H1 (cell line): ENCODE results near the gene PLCH2. TPM values are rescaled to one million over a fixed set of nuclear protein-coding genes. Genes with fewer than 3 reads are reported as not detected.

Experiments
- ASH2L ChIP-seq: fragments of 200-600, 300-600 bp; sonication (generic); IDR thresholded peaks from one replicate; pipeline ENCODE4 v1.7.1; 2017; ENCODE audit warnings: low read length
- BACH1 ChIP-seq: IDR thresholded peaks from 2 replicates; pipeline ENCODE4 v1.6.1; 2012; ENCODE audit warnings: low read length, improper control_type of control experiment
- BCL11A ChIP-seq, 2 experiments: IDR thresholded peaks; one replicate each; pipeline ENCODE4 v1.6.1; 2011; ENCODE audit warnings: low read depth in 2 of 2, low read length in 2 of 2, mild to moderate bottlenecking in 2 of 2
- BRCA1 ChIP-seq: IDR thresholded peaks from 2 replicates; pipeline ENCODE4 v1.6.1; 2012; ENCODE audit warnings: low read depth, low read length, improper control_type of control experiment
- CBX8 ChIP-seq: fragments of 300-800, 300-1000 bp; sonication (generic); IDR thresholded peaks from 2 replicates; pipeline ENCODE4 v1.7.1; 2016; ENCODE audit warnings: low read depth, low read length, borderline replicate concordance
- CEBPB ChIP-seq: IDR thresholded peaks from 2 replicates; pipeline ENCODE4 v1.6.1; 2012; ENCODE audit warnings: low read depth, low read length
- CREB1 ChIP-seq: IDR thresholded peaks from 2 replicates; pipeline ENCODE4 v1.6.1; 2012; ENCODE audit warnings: inconsistent platforms
- E2F6 ChIP-seq: IDR thresholded peaks from 2 replicates; pipeline ENCODE4 v1.6.1; 2012; ENCODE audit warnings: inconsistent platforms
- EGR1 ChIP-seq: IDR thresholded peaks from 2 replicates; pipeline ENCODE4 v1.6.1; 2011; ENCODE audit warnings: low read depth, low read length, borderline replicate concordance
- EP300 ChIP-seq, 2 experiments: IDR thresholded peaks; 1 replicate in 1 of 2; 2 replicates in 1 of 2; pipeline ENCODE4 v1.6.1; 2011 to 2012; ENCODE audit warnings: low read depth in 2 of 2, low read length in 2 of 2, mild to moderate bottlenecking in 2 of 2, borderline replicate concordance in 1 of 2, inconsistent platforms in 1 of 2, moderate library complexity in 1 of 2
- EZH2 ChIP-seq: fragments of 200-600 bp; sonication (generic); IDR thresholded peaks from 2 replicates; pipeline ENCODE4 v1.7.1; 2012; ENCODE audit warnings: low read depth, mild to moderate bottlenecking, moderate library complexity, low read length, inconsistent platforms; ENCODE audit not compliant: severe bottlenecking
- GTF2F1 ChIP-seq: IDR thresholded peaks from 2 replicates; pipeline ENCODE4 v1.6.1; 2012; ENCODE audit warnings: low read depth, low read length, improper control_type of control experiment, borderline replicate concordance
- KDM4A ChIP-seq: IDR thresholded peaks from one replicate; pipeline ENCODE4 v1.7.1; 2012; ENCODE audit warnings: low read depth, mild to moderate bottlenecking, moderate library complexity, low read length, inconsistent platforms; ENCODE audit not compliant: severe bottlenecking
- PHF8 ChIP-seq: fragments of 200-600 bp; sonication (generic); conservative IDR thresholded peaks from 2 replicates; pipeline ENCODE4 v1.7.1; 2012; ENCODE audit warnings: low read depth, mild to moderate bottlenecking, inconsistent platforms, low read length, moderate library complexity
- POLR2A ChIP-seq, 2 experiments: IDR thresholded peaks; 1 replicate in 1 of 2; 2 replicates in 1 of 2; pipeline ENCODE4 v1.6.1; 2011; ENCODE audit warnings: low read depth in 2 of 2, low read length in 2 of 2, mild to moderate bottlenecking in 2 of 2; ENCODE audit errors: control extremely low read depth in 1 of 2
- RBBP5 ChIP-seq: IDR thresholded peaks from 2 replicates; pipeline ENCODE4 v1.7.1; 2012; ENCODE audit warnings: low read depth, mild to moderate bottlenecking, inconsistent platforms, low read length, moderate library complexity, borderline replicate concordance
- RXRA ChIP-seq: IDR thresholded peaks from 2 replicates; pipeline ENCODE4 v1.6.1; 2011; ENCODE audit warnings: low read depth, mild to moderate bottlenecking, low read length, moderate library complexity; ENCODE audit not compliant: insufficient read depth
- SAP30 ChIP-seq: fragments of 300-600 bp; sonication (generic); IDR thresholded peaks from 2 replicates; pipeline ENCODE4 v1.7.1; 2012; ENCODE audit warnings: low read length, moderate library complexity, mild to moderate bottlenecking, inconsistent platforms; ENCODE audit not compliant: insufficient read depth, insufficient replicate concordance
- SIN3A ChIP-seq, 2 experiments: IDR thresholded peaks in 1 of 2; conservative IDR thresholded peaks in 1 of 2; 2 replicates each; pipeline ENCODE4 v1.6.1; 2011 to 2012; ENCODE audit warnings: low read length in 2 of 2, improper control_type of control experiment in 1 of 2, low read depth in 1 of 2, mild to moderate bottlenecking in 1 of 2
- SIX5 ChIP-seq: IDR thresholded peaks from 2 replicates; pipeline ENCODE4 v1.6.1; 2011; ENCODE audit warnings: mild to moderate bottlenecking, low read depth, low read length
- SP1 ChIP-seq: IDR thresholded peaks from 2 replicates; pipeline ENCODE4 v1.6.1; 2011; ENCODE audit warnings: low read depth, low read length
- SP4 ChIP-seq: IDR thresholded peaks from 2 replicates; pipeline ENCODE4 v1.6.1; 2012; ENCODE audit warnings: low read length, inconsistent platforms
- USF2 ChIP-seq: IDR thresholded peaks from 2 replicates; pipeline ENCODE4 v1.6.1; 2011; ENCODE audit warnings: low read length, improper control_type of control experiment
- polyA plus RNA-seq, 7 experiments: library from polyadenylated mRNA; depleted of rRNA in 3 of 7; stranded (reverse) in 5 of 7; unstranded in 2 of 7; fragments of >200 nt in 5 of 7; fragments of 200-250 nt in 2 of 7; gene quantifications; 1 replicate in 5 of 7; 2 replicates in 1 of 7; 4 replicates in 1 of 7; pipeline versions ENCODE4 v1.2.1 to v1.2.3, GENCODE V29; 2011 to 2013; ENCODE audit warnings: missing spikeins in 2 of 7, mixed read lengths in 2 of 7
- total RNA-seq: library from RNA; stranded (reverse); fragmentation: NEBNext Ultra II Directional; extraction: Animal tissue kit (Norgen Biotek cat#: 25700); gene quantifications from 2 replicates; pipeline ENCODE4 v1.2.1, GENCODE V29; 2021

The PLCH2 gene
- total and polyA plus RNA-seq, 2 of the 8 experiments (the other 6 are each of a cell fraction or from before 2014, with no cell fraction given): 0.14 to 0.19 TPM

DNA sequence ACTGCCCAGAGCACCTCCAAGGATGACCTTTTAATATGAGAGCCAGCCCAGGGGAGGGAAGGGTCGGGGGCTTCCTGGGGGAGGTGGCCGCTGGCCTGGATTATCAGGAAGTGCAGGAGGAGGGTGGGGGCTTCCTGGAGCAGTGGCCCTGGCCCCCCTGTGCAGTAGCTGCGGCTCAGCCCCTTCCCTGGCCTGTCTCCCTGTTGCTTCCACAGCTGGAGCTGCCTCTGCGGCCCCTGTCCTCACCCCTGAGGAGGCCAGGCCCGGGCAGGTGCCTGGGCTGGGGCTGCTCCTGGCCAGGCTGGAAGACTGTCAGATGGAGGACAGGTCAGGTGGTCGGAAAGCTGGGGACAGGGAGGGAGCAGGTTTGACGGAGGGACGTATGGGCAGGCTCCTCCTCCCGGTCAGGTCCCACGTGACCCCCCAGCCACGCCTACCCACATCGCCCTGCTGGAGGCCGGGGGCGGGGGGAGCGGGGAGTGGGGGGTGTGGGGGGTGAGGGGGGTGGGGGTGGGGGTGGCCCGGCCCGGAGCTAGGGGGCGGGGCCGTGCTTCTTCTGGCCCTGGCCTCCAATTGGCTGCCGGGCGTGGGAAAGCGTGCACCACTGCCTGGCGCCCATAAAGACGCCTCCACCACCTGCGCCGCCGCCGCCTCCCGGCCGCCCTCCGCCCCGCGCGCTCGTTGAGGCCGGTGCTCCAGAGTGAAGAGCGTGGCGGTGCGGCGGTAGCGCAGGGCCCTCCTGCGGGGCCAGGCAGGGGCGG lies 69.8 kb downstream of the PLCH2 start (continued):
- peak; percentile 92 for TF ChIP-seq USF2
- peak in 1 of 2 experiments; percentile 78; a peak in 2 of 3 replicates for TF ChIP-seq POLR2A (IDR thresholded peaks at IDR 0.05; ENCODE audit: control extremely low read depth in 1 of 2, low read depth in 2 of 2, low read length in 2 of 2)
- TF ChIP-seq SIX5: no peak
- no peak for TF ChIP-seq RXRA
- TF ChIP-seq SIN3A (conservative IDR thresholded peaks at IDR 0.05 in 1 of 2, IDR thresholded peaks at IDR 0.05 in 1 of 2; ENCODE audit: low read depth in 1 of 2, low read length in 2 of 2): peak; percentile 36 to 75; a peak in 1 of 4 replicates
- 0 out of 2 replicates have a peak, but pooled peaks have one; percentile 29 for TF ChIP-seq RBBP5
- TF ChIP-seq GTF2F1: no peak
- TF ChIP-seq KDM4A: no peak
- TF ChIP-seq EP300 (IDR thresholded peaks at IDR 0.05; ENCODE audit: borderline replicate concordance in 1 of 2, low read depth in 2 of 2, low read length in 2 of 2): no peak
- TF ChIP-seq CEBPB: no peak
- TF ChIP-seq EGR1: no peak
- TF ChIP-seq E2F6: peak; percentile 86
- no peak for TF ChIP-seq SAP30
- no peak for TF ChIP-seq ASH2L
- TF ChIP-seq CBX8: no peak
- TF ChIP-seq BACH1: no peak
- no peak for TF ChIP-seq EZH2
- TF ChIP-seq SP1: 0 out of 2 replicates have a peak, but pooled peaks have one; percentile 12
- TF ChIP-seq PHF8: peak; percentile 56; the same call in 1 of the 2 replicates
- 0 out of 2 replicates have a peak, but pooled peaks have one; percentile 42 for TF ChIP-seq CREB1
- no peak for TF ChIP-seq SP4
- no peak for TF ChIP-seq BCL11A (IDR thresholded peaks at IDR 0.05; ENCODE audit: low read depth in 2 of 2, low read length in 2 of 2)
- TF ChIP-seq BRCA1: no peak
